ENCODE data around the gene HIP1R. TPM values are rescaled to one million over a fixed set of nuclear protein-coding genes. Genes with fewer than 3 reads are reported as not detected.
A peak's percentile ranks its signal among the peaks of the same experiment; 100 is the strongest.
"Not testable (repeated sequence)": the region's sequence is repeated elsewhere in the genome, so short reads cannot be mapped to it uniquely, and the experiment has no call there.

The HIP1R gene, protein sequence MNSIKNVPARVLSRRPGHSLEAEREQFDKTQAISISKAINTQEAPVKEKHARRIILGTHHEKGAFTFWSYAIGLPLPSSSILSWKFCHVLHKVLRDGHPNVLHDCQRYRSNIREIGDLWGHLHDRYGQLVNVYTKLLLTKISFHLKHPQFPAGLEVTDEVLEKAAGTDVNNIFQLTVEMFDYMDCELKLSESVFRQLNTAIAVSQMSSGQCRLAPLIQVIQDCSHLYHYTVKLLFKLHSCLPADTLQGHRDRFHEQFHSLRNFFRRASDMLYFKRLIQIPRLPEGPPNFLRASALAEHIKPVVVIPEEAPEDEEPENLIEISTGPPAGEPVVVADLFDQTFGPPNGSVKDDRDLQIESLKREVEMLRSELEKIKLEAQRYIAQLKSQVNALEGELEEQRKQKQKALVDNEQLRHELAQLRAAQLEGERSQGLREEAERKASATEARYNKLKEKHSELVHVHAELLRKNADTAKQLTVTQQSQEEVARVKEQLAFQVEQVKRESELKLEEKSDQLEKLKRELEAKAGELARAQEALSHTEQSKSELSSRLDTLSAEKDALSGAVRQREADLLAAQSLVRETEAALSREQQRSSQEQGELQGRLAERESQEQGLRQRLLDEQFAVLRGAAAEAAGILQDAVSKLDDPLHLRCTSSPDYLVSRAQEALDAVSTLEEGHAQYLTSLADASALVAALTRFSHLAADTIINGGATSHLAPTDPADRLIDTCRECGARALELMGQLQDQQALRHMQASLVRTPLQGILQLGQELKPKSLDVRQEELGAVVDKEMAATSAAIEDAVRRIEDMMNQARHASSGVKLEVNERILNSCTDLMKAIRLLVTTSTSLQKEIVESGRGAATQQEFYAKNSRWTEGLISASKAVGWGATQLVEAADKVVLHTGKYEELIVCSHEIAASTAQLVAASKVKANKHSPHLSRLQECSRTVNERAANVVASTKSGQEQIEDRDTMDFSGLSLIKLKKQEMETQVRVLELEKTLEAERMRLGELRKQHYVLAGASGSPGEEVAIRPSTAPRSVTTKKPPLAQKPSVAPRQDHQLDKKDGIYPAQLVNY
- polyA plus RNA-seq (2013, experiment 1 of 2; ENCODE audit: insufficient read length): 5.3 TPM
- 5.6 TPM for polyA plus RNA-seq (2013, experiment 2 of 2; ENCODE audit: insufficient read length)

DNA sequence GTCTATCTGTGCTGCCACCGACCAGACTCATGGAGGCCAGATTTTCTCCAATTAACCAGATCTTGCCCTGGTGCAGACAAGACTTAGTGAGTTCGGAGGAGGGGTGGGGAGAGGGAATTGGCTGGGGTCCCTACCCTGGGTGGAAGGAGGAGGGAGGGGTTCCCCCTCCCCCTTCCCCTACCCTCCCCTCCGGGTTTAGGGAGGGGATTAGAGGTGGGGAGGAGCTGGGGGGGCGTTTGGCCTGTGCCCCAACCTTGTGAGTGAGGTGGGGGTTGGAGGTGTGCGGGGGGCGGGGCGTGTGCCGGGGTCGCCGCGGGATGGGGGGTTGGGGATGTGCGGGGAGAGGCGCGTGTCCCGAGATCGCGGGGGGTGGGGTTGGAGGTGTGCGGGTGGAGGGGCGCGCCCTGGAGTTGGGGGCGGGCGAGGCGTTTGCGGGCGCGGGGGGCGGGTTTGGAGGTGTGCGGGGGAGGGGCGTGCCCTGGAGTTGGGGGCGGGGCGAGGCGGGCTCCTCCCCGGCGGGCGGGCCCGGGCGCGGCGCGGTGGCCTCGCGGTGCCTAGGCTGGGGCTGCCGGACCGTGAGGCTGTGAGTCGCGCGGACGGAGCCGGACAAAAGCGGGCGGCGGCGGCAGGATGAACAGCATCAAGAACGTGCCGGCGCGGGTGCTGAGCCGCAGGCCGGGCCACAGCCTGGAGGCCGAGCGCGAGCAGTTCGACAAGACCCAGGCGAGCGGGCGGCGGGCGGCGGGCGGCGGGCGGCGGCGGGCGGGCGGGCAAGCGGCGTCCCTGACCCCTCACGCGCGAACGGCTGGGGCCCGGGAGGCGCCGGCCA, at the start of gene HIP1R:
Gene HIP1R (plus strand): TSS at position 537 of the 829 bp plus-strand sequence. CDS start 94 bp downstream, at position 631.
- no peak for DNase-seq

DNA sequence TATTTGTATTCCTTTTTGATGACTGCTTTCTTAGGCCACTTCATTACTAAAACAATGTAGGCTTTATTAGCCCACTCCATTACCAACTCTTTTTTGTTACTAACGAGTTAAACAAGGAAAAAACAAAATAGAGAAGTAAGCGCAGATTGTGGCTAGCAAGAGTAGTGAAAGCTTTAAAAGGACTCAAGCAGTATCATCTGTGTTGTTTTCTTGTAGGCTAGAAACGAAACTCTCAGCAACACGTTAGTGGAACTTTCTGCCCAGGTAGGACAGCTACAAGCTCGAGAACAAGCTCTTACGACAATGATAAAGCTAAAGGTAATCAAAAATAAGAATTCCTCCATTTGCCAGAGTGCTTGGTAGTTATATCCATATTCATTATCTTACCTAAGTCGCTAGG, 49.8 kb upstream of the HIP1R start:
- no peak for DNase-seq

DNA sequence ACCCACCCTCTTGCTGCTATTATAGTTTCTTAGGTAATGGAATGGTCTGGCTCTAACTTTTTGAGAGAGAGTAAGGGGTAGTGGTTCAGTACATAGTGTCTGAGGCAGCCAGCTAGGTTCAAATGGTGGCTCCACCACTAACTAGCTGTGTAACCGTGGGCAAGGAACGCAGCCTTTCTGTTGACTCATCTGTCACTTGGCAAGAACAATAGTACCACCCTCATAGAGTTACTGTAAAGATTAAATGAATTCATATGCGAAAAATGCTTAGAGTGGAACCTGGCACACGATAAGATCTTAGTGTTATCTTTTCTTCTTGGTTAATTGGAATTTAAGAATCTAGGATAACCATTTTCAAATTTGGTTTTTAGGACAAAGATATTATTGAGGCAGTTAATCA, 46.9 kb upstream of the HIP1R start:
- DNase-seq: peak; percentile 37

DNA sequence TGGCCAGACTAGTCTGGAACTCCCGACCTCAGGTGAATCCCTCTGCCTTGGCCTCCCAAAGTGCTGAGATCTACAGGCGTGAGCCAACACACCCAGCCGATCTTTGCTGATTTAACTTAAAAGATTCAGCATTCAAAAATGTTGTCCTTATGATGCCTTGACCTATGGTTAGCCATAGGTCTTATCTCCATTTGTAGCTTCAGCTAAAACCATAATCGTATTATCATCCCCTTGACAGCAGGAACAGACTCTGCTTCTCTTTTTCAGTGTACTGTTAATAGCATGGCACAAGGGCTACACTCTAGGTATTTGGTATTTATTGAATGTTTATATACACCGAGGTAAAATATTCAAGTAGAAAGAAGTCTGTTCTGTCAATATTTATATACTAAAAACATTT, 45.6 kb upstream of the HIP1R start:
- no peak for DNase-seq

DNA sequence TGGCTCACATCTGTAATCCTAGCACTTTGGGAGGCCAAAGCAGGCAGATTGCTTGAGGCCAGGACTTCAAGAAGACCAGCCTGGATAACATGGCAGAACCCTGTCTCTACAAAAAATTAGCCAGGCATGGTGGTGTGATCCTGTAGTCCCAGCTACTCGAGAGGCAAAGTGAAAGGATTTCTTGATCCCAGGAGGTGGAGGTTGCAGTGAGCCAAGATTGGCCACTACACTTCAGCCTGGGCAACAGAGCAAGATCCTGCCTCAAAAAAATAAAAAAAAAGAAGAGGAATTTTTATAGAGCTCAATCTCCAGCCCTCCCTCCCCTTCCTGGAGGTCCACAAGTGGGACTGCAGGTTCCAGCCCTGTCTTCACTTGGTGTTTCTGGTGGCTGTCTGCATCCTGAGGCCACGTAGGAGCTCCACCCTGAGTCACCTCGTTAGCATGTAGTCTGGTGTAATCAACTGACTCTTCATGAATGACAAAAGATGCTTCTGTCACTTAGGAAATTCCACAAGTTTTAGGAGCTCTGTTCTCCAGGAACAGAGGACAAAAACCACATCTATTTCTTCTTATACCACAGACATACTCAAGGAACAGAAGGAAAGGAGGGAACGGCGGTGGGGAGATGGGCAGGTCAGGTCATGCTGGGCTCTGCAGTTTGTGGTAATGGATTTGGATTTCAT, 44.7 kb upstream of the HIP1R start:
- DNase-seq: peak; percentile 63

DNA sequence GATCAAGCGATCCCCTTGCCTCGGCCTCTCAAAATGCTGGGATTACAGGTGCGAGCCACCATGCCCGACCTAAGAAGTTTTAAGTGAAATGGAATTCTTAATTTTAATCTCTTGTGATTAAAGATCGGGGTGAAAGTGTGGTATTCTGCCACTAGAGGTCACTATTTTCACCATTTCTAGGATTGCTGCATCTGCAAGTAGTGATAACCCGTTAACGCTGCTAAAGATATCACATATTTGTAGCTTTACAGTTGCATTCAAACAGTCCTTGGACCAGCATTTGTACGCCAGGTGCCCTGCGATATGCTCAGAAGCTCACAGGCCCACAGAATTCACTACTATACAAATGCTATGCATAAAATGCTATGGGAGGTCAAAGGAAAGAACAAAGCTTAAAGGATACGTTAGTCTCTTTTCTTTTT, 41.6 kb upstream of the HIP1R start:
- DNase-seq: peak; percentile 56

DNA sequence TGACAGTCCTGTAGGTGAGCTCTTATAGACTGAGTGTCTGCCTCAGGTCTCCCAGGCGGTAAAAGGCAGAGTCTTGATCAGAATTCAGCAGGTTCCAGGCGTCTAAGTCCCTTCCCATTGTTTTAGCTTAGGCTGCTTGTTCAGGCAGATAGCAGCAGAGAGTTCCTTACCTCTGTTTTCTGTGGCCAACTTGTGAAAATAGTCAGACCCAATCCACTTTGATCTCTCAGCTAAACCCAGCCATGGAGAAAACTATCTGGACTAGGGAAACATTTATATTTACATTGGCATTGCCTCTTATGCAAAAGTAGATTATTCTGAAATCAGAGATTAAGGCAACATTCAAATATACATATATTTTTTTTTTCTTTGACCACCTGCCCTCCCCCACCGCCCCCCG, 39.5 kb upstream of the HIP1R start:
- no peak for DNase-seq

DNA sequence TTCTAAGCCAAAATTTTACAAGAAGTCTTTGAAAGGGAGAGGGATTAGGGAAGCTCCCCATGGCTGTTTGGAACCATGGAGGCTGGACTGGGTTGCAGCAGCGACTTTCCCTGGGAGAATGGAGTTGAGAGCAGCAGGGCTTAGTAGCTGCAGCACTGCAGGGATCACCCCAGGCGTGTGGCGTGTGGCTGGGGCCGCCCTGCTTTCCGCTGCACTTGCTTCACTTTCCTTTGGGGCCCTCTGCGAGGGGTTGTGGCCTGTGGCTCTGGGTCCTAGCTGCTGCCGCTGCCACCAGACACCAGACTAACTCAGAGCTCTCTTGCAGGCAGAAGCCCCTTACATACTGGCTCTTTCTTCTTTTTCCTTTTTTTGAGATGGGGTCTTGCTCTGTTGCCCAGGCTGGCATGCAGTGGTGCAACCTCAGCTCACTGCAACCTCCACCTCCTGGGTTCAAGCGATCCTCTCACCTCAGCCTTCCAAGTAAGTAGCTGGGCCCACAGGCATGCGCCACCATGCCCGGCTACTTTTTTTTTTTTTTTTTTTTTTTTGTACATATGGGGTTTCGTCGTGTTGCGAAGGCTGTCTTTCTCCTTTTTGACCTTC, 35.5 kb upstream of the HIP1R start:
- DNase-seq: no peak

DNA sequence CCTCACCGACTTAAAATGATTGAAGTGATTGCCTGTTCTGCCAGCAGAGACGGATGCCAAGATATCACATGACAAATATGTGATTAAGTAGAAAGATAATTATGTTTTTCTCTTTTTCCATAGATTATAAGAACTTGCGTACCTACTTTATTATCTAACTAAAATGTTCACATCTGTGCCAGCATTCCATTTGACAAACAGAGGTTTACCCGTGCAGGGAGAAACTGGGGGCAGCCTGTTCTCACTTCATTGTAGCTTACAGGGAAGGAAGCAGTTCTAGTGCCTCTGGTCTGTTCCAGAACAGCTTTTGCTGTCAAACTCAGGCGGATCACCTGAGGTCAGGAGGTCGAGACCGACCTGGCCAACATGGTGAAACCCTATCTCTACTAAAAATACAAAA, 31.3 kb upstream of the HIP1R start:
- no peak for DNase-seq

DNA sequence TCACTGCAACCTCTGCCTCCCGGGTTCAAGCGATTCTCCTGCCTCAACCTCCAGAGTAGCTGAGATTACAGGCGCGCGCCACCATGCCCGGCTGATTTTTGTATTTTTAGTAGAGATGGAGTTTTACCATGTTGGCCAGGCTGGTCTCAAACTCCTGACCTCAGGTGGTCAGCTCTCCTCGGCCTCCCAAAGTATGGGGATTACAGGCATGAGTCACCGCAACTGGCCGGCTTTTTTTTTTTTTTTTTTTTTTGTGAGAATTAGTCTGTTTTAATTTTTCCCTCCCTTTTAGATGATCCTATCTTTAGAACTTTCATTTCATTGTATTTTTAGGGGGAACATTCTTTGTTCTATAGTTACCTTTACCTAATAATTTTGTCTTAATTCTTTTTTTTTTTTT, 30.3 kb upstream of the HIP1R start:
- DNase-seq: not testable (repeated sequence)

DNA sequence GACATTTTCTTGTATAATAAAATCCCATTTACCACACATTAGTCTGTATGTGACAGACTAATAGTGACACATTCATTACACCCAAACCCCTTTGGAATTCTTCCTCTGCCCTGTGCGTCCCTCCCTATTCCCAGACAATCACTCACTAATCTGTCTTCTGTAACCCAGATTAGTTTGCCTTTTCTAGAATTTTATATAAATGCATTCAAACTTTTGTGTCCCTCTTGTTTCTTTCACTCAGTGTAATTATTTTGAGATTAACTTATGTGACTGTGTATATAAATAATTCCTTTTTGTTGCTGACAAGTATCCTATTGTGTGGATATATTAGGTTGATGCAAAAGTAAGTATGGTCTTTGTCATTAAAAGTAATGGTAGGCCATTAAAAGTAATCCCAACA, 27.6 kb upstream of the HIP1R start:
- no peak for DNase-seq

DNA sequence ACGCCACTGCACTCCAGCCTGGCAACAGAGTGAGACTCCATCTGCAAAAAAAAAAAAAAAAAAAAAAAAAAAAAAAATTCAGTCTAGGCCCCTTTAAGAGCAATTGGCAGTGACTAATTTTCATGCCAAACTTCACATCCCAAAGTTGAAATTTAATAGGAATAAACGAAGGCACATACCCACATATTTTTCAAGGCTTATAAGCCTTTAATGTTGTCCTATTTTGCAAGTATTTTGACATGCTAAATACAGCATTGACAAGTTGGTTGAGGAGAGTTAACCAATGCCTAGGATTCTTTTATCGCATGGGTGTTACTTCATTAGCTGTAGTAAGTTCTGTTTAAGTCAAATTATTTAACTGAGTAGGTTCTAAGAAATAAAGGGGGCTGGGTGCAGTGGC, 23.5 kb upstream of the HIP1R start:
- DNase-seq: no peak

DNA sequence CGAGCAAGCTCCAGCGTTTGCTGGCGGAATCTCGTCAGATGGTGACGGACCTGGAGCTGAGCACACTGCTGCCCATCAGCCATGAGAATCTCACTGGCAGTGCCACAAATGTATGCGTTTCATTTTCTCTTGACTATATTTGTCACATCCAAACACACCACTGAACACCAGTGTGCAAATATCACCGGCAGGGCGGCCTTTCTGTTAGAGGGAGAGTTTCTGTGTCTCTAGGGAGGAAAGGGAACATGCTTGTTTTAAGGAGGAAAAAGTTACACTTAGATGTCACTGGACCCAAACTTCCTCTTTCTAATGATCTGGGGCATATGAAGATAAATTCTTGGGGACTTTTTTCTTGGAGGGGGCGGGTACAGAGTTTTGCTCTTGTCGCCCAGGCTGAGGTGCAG, 21.9 kb upstream of the HIP1R start:
- DNase-seq: no peak

DNA sequence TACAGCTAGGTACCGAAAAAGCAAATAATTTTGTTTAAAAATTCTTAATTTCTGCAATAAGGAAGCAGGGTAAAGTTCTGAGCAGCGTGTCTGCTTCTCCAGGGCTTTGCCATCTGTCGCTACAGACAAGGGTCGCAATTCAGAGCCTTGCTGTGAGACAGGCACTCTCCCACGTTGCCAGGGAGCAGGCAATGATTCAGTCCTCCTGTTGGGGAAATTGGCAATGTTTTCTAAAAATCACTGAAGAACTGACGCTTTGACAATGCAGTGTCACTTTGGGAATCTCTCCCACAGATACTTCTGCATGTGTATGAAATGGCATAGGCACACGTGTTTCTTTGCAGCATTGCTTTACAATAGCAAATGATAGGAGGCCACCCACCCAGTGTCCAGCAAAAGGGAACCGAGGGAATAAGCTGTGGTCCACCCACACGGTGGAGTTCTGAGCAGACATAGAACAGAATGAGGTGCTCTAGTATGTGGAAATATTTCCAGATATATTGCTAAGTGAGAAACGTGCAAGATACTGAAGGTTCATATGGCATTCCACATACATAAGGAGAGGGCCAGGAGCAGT, 16.0 kb upstream of the HIP1R start:
- no peak for DNase-seq

DNA sequence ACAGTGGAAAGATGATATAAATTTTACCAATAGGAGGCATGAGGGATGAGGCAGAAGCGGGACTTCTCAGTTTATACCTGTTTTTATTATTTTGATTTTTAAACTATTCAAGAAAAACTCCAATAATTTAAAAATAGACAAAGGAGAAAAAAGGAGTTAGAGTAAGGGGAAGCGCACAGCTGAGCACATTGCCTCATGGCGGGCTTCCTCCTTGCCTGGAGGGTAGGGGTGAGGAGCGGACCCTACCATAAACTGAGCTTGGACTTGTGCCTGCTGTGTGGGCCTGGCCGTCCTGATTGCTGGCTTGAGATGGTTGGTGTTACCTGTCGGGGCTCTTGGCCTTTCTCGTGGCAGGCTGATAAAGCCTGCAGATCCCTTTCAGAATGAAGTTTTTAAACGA, 15.1 kb upstream of the HIP1R start:
- DNase-seq: no peak

DNA sequence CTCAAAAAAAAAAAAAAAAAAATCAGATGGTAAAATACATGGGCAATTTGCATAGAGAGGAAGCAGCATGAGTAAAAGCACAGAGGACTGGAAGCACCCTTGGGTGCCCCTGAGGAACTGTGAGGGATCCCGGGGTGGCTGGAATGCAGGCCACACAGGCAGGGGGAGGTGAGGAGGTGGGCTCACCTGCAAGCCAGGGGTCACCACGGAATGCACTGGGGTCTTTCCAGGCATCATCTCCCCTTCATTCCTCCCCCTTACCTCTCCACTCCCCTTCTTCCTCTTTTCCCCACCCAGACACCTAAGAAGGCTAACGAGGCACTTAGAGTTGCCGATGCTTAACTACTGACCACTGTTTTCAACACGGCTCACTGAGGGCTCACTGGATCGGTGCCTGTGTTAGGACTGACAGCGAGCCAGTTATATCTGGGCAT, 14.4 kb upstream of the HIP1R start:
- no peak for DNase-seq

DNA sequence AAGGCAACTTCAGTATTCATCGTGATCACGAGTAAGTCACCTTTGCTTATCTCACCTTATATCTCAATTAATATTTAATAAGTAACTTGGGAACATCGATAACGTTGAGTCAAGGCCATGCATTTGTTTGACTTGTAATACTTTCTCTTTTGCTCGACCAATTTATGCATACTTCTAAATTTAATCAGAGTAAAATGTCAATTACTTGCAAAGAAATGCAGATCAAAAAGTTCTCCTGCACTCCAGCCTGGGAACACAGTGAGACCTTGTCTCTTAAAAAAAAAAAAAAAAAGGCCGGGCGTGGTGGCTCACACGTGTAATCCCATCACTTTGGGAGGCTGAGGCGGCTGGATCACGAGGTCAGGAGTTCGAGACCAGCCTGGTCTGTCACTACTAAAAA, 11.8 kb upstream of the HIP1R start:
- no peak for DNase-seq

DNA sequence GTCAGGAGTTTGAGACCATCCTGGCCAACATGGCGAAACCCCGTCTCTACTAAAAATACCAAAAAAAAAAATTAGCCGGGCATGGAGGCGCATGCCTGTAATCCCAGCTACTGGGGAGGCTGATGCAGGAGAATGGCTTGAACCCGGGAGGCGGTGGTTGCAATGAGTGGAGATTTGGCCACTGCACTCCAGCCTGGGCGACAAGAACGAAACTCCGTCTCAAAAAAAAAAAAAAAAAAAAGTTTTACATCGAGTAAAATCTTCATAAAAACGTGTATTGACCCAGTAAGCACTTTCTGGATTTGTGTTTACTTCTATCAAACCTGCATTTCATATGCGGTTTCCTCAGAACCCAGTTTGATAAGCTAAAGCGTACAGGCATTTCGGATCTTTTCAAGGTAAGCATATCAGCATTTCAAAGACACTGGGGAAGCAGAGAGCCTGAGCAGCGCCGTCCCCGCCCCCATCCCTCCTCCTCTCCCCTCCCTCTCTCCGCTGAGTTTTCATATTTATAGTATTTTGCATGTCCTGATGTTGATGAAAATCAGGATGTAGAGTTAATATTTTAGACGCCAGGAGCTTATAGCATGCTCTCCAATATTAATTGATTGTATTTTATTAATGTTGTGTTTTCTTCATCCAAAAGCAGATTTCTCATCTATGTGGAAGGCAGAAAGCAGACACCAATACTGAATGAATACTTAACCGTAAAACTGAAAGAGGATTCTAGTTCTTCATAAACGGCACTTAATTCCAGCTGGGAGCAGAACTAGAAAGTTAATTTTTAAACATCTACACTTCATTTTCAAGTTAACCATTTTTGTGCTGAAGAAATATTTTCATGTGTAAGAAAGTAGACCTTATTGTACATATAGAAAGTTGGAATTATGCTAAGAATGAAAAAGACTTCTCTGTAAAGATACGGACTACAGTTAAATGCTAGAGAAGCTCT, 9.2 kb upstream of the HIP1R start:
- DNase-seq: no peak

DNA sequence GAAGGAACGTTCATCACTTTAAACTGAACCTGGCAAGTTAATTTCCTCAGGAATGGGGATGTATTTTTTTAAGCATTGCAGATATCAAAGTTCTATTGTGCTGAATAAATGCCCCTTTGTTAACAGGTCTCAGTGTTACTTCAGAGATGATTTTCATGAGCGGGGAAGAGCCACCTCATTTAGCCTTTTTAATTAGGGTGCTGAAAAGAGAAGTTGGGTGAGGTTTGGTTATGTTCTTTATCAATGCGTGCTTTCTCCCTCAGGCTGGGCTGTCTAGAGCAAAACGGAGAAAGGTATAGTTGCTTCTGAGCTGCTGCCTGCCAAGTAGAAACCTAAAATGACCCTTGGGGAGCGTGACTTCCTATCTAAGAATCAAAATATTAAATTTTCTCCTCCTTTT, 8.0 kb upstream of the HIP1R start:
- DNase-seq: no peak
